Neuronal stem cell (in vitro differentiated cells): ENCODE measurements around the gene C18orf63.

ENCODE experiments used
- DNase-seq: peaks from one replicate; pipeline ENCODE4 v3.0.0-alpha.2; 2013; ENCODE audit warnings: low spot score
- H2AFZ ChIP-seq: one replicate; pipeline ENCODE4 v1.6.1; 2013; ENCODE audit warnings: mild to moderate bottlenecking, low read length, inconsistent platforms
- H2AK5ac ChIP-seq: 2 replicates; pipeline ENCODE4 v1.6.1; 2013; ENCODE audit warnings: low read depth, mild to moderate bottlenecking, inconsistent platforms, low read length, moderate library complexity, mixed read lengths
- H2BK120ac ChIP-seq: 2 replicates; pipeline ENCODE4 v1.6.1; 2013; ENCODE audit warnings: low read depth, mild to moderate bottlenecking, inconsistent platforms, low read length, moderate library complexity, mixed read lengths
- H2BK12ac ChIP-seq: one replicate; pipeline ENCODE4 v1.6.1; 2013; ENCODE audit warnings: low read length, inconsistent platforms
- H2BK15ac ChIP-seq: 2 replicates; pipeline ENCODE4 v1.6.1; 2013; ENCODE audit warnings: mild to moderate bottlenecking, low read length, inconsistent platforms, mixed read lengths
- H2BK5ac ChIP-seq: one replicate; pipeline ENCODE4 v1.6.1; 2013; ENCODE audit warnings: inconsistent platforms, mild to moderate bottlenecking, low read length, moderate library complexity
- H3K14ac ChIP-seq: one replicate; pipeline ENCODE4 v1.6.1; 2013; ENCODE audit warnings: low read length, inconsistent platforms
- H3K18ac ChIP-seq: 2 replicates; pipeline ENCODE4 v1.6.1; 2013; ENCODE audit warnings: low read length, inconsistent platforms
- H3K23ac ChIP-seq: 2 replicates; pipeline ENCODE4 v1.6.1; 2013; ENCODE audit warnings: low read depth, mild to moderate bottlenecking, mixed read lengths, low read length, inconsistent platforms; ENCODE audit not compliant: poor library complexity
- H3K27ac ChIP-seq: replicated peaks from 3 replicates; pipeline ENCODE4 v1.5.1; 2013; ENCODE audit warnings: low read length, inconsistent platforms
- H3K27me3 ChIP-seq, 3 experiments: 2 replicates each; pipeline ENCODE4 v1.6.1; 2013; ENCODE audit warnings: low read length in 3 of 3, mild to moderate bottlenecking in 2 of 3, inconsistent platforms in 1 of 3, low read depth in 1 of 3, mixed read lengths in 1 of 3, moderate library complexity in 1 of 3; ENCODE audit not compliant: control insufficient read depth in 3 of 3, insufficient read depth in 3 of 3
- H3K36me3 ChIP-seq, 2 donors: replicated peaks in 1 of 2; 2 replicates each; pipeline ENCODE4 v1.6.1; 2013; ENCODE audit warnings: low read length in 2 of 2; ENCODE audit not compliant: control insufficient read depth in 2 of 2, insufficient read depth in 2 of 2
- H3K4ac ChIP-seq: 2 replicates; pipeline ENCODE4 v1.6.1; 2013; ENCODE audit warnings: inconsistent platforms, mild to moderate bottlenecking, low read length, moderate library complexity
- H3K4me1 ChIP-seq, 2 donors: 1 replicate in 1 of 2; 2 replicates in 1 of 2; pipeline ENCODE4 v1.6.1; 2013; ENCODE audit warnings: low read length in 2 of 2, low read depth in 1 of 2; ENCODE audit not compliant: control insufficient read depth in 2 of 2, insufficient read depth in 1 of 2
- H3K4me2 ChIP-seq: one replicate; pipeline ENCODE4 v1.6.1; 2013; ENCODE audit warnings: mild to moderate bottlenecking, low read length, inconsistent platforms; ENCODE audit not compliant: insufficient read depth, poor library complexity, severe bottlenecking
- H3K4me3 ChIP-seq, 2 donors: 2 replicates each; pipeline ENCODE4 v1.5.1; 2013; ENCODE audit warnings: low read length in 2 of 2, mild to moderate bottlenecking in 2 of 2, inconsistent platforms in 1 of 2, moderate library complexity in 1 of 2
- H3K79me1 ChIP-seq: one replicate; pipeline ENCODE4 v1.6.1; 2013; ENCODE audit warnings: low read depth, mild to moderate bottlenecking, inconsistent platforms, low read length, moderate library complexity
- H3K9ac ChIP-seq: one replicate; pipeline ENCODE4 v1.6.1; 2013; ENCODE audit warnings: mild to moderate bottlenecking, low read depth, low read length, inconsistent platforms; ENCODE audit not compliant: poor library complexity
- H3K9me3 ChIP-seq, 2 donors: replicated peaks in 1 of 2; 2 replicates each; pipeline versions ENCODE3 to v1.6.1; 2013; ENCODE audit warnings: low read length in 2 of 2, mild to moderate bottlenecking in 2 of 2, inconsistent platforms in 1 of 2, low read depth in 1 of 2, mixed read lengths in 1 of 2, moderate library complexity in 1 of 2; ENCODE audit not compliant: control insufficient read depth in 2 of 2, insufficient read depth in 1 of 2
- H4K8ac ChIP-seq: one replicate; pipeline ENCODE4 v1.6.1; 2013; ENCODE audit warnings: low read depth, mild to moderate bottlenecking, inconsistent platforms, low read length, moderate library complexity
- H4K91ac ChIP-seq: one replicate; pipeline ENCODE4 v1.6.1; 2013; ENCODE audit warnings: low read length, low read depth, mild to moderate bottlenecking, inconsistent platforms; ENCODE audit not compliant: poor library complexity
- WGBS, 2 donors: extraction: QIAGEN DNeasy Blood & Tissue Kit; methylation state at CpG; one replicate each; pipeline ENCODE4 v1.1.7; 2013; ENCODE audit warnings: missing lambda C conversion rate in 2 of 2, mixed read lengths in 1 of 2; ENCODE audit not compliant: insufficient read length in 2 of 2, insufficient replicate concordance in 1 of 2; ENCODE audit errors: extremely low coverage in 2 of 2; 5-methylcytosine and 5-hydroxymethylcytosine counted together

C18orf63 gene

DNA sequence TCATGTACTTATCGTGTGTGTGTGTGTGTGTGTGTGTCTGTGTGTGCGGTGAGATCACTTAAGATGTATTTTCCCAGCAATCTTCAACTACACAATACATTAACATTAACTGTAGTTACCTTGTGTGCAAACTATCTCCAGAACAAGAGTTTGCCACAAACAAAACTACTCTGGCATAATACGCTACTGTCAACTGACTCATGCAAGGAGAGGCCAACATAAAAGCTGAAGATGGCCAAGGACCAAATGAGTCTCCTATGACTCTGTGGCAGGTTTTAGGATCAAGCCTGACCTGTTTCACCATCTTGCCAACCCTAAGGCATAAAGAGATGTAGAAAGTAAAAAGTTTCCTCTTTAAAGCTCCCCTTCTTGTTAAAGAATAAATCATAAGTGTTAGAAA, 44.0 kb upstream of the C18orf63 start:
- Histone ChIP-seq H2AFZ (no peak overlapping the region), H2BK15ac (no peak overlapping the region), H2BK12ac (no peak overlapping the region), H3K9me3 (no peaks in the 10 kb centered on the region), H4K91ac (no peak overlapping the region), H3K9ac (no peak overlapping the region), H3K27me3 (no peaks in the 10 kb centered on the region), H3K14ac (no peak overlapping the region), H3K18ac (no peak overlapping the region), H3K4me3 (no peak overlapping the region), H3K4me1 (no peaks in the 10 kb centered on the region), H4K8ac (no peak overlapping the region), H2BK120ac (no peak overlapping the region), H3K36me3 (no peaks in the 10 kb centered on the region), H2AK5ac (no peak overlapping the region), H3K4ac (no peak overlapping the region), H3K23ac (no peak overlapping the region), H3K4me2 (no peak overlapping the region), H3K79me1 (no peaks in the 10 kb centered on the region), H3K27ac (no peak overlapping the region), H2BK5ac (no peak overlapping the region)
- DNase-seq, result no peak
- no CpG with 5 or more reads among the region's 3 CpGs for WGBS, 2 donors

DNA sequence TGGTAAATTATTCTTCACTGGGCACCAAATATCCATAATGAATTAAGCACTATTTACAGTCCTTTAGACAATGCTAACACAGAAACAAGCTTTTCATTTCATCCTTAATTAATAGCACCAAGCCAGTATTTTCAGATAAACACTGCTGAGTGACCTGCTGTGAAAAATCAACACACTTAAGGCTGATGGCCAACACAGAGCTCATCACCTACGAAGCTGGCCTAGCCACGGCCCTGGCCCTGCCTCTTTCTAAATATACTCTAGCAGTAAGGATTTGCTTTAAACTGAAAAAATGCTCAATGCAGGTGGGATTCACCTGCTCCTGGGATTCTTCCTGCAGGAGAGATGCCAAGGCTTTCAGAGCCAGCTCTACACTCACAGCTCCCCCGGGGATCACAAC, 42.2 kb upstream of the C18orf63 start:
- no peak for DNase-seq
- H3K36me3 ChIP-seq, result no peaks in the 10 kb centered on the region
- no peak overlapping the region for H3K4ac ChIP-seq
- H3K27me3 ChIP-seq, result no peaks in the 10 kb centered on the region
- H2BK12ac ChIP-seq, result no peak overlapping the region
- H2AFZ ChIP-seq, result no peak overlapping the region
- H4K91ac ChIP-seq, result no peak overlapping the region
- no peak overlapping the region for H2BK5ac ChIP-seq
- H2BK120ac ChIP-seq, result no peak overlapping the region
- H3K9me3 ChIP-seq, result no peaks in the 10 kb centered on the region
- H2BK15ac ChIP-seq, result no peak overlapping the region
- no peak overlapping the region for H3K23ac ChIP-seq
- no peak overlapping the region for H3K9ac ChIP-seq
- H3K14ac ChIP-seq, result no peak overlapping the region
- H3K18ac ChIP-seq, result no peak overlapping the region
- no peaks in the 10 kb centered on the region for H3K79me1 ChIP-seq
- H3K4me1 ChIP-seq, result no peaks in the 10 kb centered on the region
- no CpG with 5 or more reads among the region's 3 CpGs for WGBS, 2 donors
- H4K8ac ChIP-seq, result no peak overlapping the region
- no peak overlapping the region for H3K4me3 ChIP-seq
- no peak overlapping the region for H3K4me2 ChIP-seq
- no peak overlapping the region for H3K27ac ChIP-seq
- no peak overlapping the region for H2AK5ac ChIP-seq

DNA sequence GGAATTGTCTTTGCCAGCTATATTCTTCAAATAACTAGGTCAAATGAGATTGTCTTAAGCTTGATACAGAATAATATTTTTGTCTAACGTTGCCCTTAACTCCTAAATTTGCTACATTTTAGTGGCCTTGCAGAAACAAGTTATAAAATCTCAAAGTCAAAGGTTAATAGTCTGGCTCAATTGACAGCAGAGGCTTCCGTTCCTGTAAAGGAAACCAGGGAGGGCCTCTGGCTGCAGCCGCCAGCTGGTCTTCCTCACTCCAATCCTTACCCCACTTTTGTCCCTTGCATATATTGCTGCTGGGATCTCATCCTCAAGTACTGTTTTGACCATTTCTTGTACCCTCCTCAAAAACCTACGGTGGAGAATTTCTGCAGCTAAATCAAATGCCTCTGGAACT, 40.9 kb upstream of the C18orf63 start:
- H3K36me3 ChIP-seq, result no peaks in the 10 kb centered on the region
- no peak for DNase-seq
- H2BK12ac ChIP-seq, result no peak overlapping the region
- H3K4me2 ChIP-seq, result no peak overlapping the region
- no peak overlapping the region for H3K4ac ChIP-seq
- H3K9me3 ChIP-seq, result no peaks in the 10 kb centered on the region
- no peak overlapping the region for H3K23ac ChIP-seq
- no peaks in the 10 kb centered on the region for H3K27me3 ChIP-seq
- H2BK5ac ChIP-seq, result no peak overlapping the region
- no peak overlapping the region for H3K27ac ChIP-seq
- H4K8ac ChIP-seq, result no peak overlapping the region
- no peak overlapping the region for H3K18ac ChIP-seq
- no peak overlapping the region for H2BK120ac ChIP-seq
- H2AK5ac ChIP-seq, result no peak overlapping the region
- no peak overlapping the region for H4K91ac ChIP-seq
- no peaks in the 10 kb centered on the region for H3K4me1 ChIP-seq
- H3K9ac ChIP-seq, result no peak overlapping the region
- H2AFZ ChIP-seq, result no peak overlapping the region
- no CpG with 5 or more reads among the region's 4 CpGs for WGBS, 2 donors
- H2BK15ac ChIP-seq, result no peak overlapping the region
- no peak overlapping the region for H3K4me3 ChIP-seq
- H3K79me1 ChIP-seq, result no peaks in the 10 kb centered on the region
- H3K14ac ChIP-seq, result no peak overlapping the region

DNA sequence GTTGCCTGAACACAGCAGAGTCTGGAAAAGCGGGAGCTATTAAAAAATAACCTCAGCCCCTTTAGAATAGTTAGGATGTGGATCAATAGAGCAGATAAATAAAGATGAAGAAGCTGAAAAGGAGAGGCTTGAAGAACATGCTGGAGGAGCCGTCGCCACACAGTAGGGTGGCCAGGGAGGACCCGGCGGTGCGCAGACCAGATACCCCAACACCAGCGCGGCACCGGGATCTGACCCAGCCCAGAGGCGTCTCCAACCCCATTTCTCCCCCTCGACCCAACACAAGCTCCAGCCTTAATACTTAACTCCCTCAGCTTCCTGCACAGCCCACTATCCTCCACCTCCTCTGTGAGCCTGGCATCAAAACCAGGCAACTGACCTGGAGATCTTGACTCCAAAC, 39.9 kb upstream of the C18orf63 start:
- peaks cover under 1 to 2% of the 10 kb centered on the region in 2 donors for H3K4me1 ChIP-seq
- no peaks in the 10 kb centered on the region for H3K27me3 ChIP-seq
- H4K91ac ChIP-seq, result no peak overlapping the region
- H4K8ac ChIP-seq, result no peak overlapping the region
- WGBS, 2 donors, result no CpG with 5 or more reads among the region's 11 CpGs
- no peak for DNase-seq
- H2BK15ac ChIP-seq, result no peak overlapping the region
- no peak overlapping the region for H3K4me2 ChIP-seq
- H2BK120ac ChIP-seq, result no peak overlapping the region
- no peak overlapping the region for H3K4ac ChIP-seq
- H3K9me3 ChIP-seq, result no peaks in the 10 kb centered on the region
- H2BK12ac ChIP-seq, result no peak overlapping the region
- no peak overlapping the region for H2AFZ ChIP-seq
- H3K18ac ChIP-seq, result no peak overlapping the region
- no peak overlapping the region for H3K27ac ChIP-seq
- H3K14ac ChIP-seq, result no peak overlapping the region
- no peak overlapping the region for H3K9ac ChIP-seq
- H3K23ac ChIP-seq, result no peak overlapping the region
- no peak overlapping the region for H2BK5ac ChIP-seq
- H2AK5ac ChIP-seq, result no peak overlapping the region
- no peak overlapping the region for H3K4me3 ChIP-seq
- H3K36me3 ChIP-seq, result no peaks in the 10 kb centered on the region
- no peaks in the 10 kb centered on the region for H3K79me1 ChIP-seq
